OCI-LY7 (cell line): ENCODE results near the gene SEH1L.

ENCODE experiments used
- CTCF ChIP-seq: fragments of 200-600 bp; sonication (generic); conservative IDR thresholded peaks from 2 replicates; pipeline ENCODE4 v1.5.1; 2014; ENCODE audit warnings: mild to moderate bottlenecking, antibody characterized with exemption, low read length, moderate library complexity, mixed read lengths
- EZH2phosphoT487 ChIP-seq: fragments of 200-600 bp; sonication (generic); IDR thresholded peaks from 2 replicates; pipeline ENCODE4 v1.6.1; 2018; ENCODE audit warnings: low read depth, borderline replicate concordance, mild to moderate bottlenecking, mixed run types, antibody characterized with exemption, low read length, moderate library complexity, mixed read lengths

- no peak for TF ChIP-seq CTCF
- no peak for TF ChIP-seq EZH2phosphoT487
Observed at GRCh38 chr18:12929477-12930083, 18.2 kb upstream of the SEH1L start.
